Panc1 (cell line): ENCODE data around the gene APOB. TPM values are rescaled to one million over a fixed set of nuclear protein-coding genes. Genes with fewer than 3 reads are reported as not detected.

ENCODE experiments used
- ATAC-seq: fragments of 200-7000 bp; cut with Tn5 transposase; 2 replicates; pipeline ENCODE4 v1.9.1; 2020; ENCODE audit warnings: mild to moderate bottlenecking, moderate library complexity
- BruUV-seq: library from RNA; stranded (reverse); fragments of 400-500 nt; replicated peaks from 2 replicates; lab custom pipeline; 2021; lab: Mats Ljungman, UMichigan
- CTCF ChIA-PET: fragments of 300-600 bp; sonication (Branson Sonifier 250); formaldehyde crosslinking; loops from one replicate; lab custom pipeline; 2022; ENCODE audit warnings: antibody characterized with exemption; lab: Charles Lee
- POLR2A ChIA-PET: fragments of 300-600 bp; sonication (Branson Sonifier 250); formaldehyde crosslinking; loops from one replicate; lab custom pipeline; 2022; ENCODE audit warnings: antibody characterized with exemption; lab: Charles Lee
- DNase-seq: peaks from one replicate; pipeline ENCODE4 v3.0.0-alpha.2; 2010; ENCODE audit warnings: low read depth, low spot score
- H3K27ac ChIP-seq: 2 replicates; pipeline ENCODE4 v1.5.1; 2011; ENCODE audit warnings: mild to moderate bottlenecking, low read length, inconsistent platforms
- H3K27me3 ChIP-seq: fragments of 200-500 bp; sonication (Bioruptor generic); 2 replicates; pipeline ENCODE4 v1.6.0; 2014; ENCODE audit warnings: low read length, inconsistent platforms; ENCODE audit not compliant: control insufficient read depth, insufficient read depth
- H3K36me3 ChIP-seq: fragments of 200-500 bp; sonication (Bioruptor generic); 2 replicates; pipeline ENCODE4 v1.5.1; 2014; ENCODE audit warnings: inconsistent platforms, mild to moderate bottlenecking, low read length, moderate library complexity; ENCODE audit not compliant: control insufficient read depth, insufficient read depth
- H3K4me1 ChIP-seq: 2 replicates; pipeline ENCODE4 v1.5.1; 2011; ENCODE audit warnings: inconsistent platforms, mild to moderate bottlenecking, low read length, moderate library complexity; ENCODE audit not compliant: control insufficient read depth, insufficient read depth
- H3K4me3 ChIP-seq, 2 experiments: 2 replicates each; pipeline ENCODE4 v1.5.1; 2011 to 2012; ENCODE audit warnings: low read depth in 2 of 2, low read length in 2 of 2, mild to moderate bottlenecking in 2 of 2, inconsistent platforms in 1 of 2, moderate library complexity in 1 of 2
- H3K9me3 ChIP-seq: fragments of 200-500 bp; sonication (Bioruptor generic); 2 replicates; pipeline ENCODE4 v1.5.1; 2014; ENCODE audit warnings: low read depth, mild to moderate bottlenecking, inconsistent platforms, low read length, moderate library complexity; ENCODE audit not compliant: control insufficient read depth, insufficient read depth
- CTCF ChIP-seq: fragments of 450-650 bp; IDR thresholded peaks from 2 replicates; pipeline ENCODE4 v1.5.1; 2017; ENCODE audit warnings: mild to moderate bottlenecking
- POLR2AphosphoS5 ChIP-seq: IDR thresholded peaks from 2 replicates; pipeline ENCODE4 v1.6.1; 2012; ENCODE audit warnings: mild to moderate bottlenecking, low read depth, low read length, moderate library complexity
- REST ChIP-seq, 2 experiments: IDR thresholded peaks; 2 replicates each; pipeline ENCODE4 v1.6.1; 2011 to 2012; ENCODE audit warnings: low read depth in 2 of 2, control low read depth in 1 of 2, low read length in 1 of 2, mild to moderate bottlenecking in 1 of 2, moderate library complexity in 1 of 2; ENCODE audit not compliant: insufficient read depth in 1 of 2
- SIN3A ChIP-seq: IDR thresholded peaks from 2 replicates; pipeline ENCODE4 v1.6.1; 2012; ENCODE audit warnings: low read depth, mild to moderate bottlenecking, low read length, moderate library complexity, borderline replicate concordance; ENCODE audit not compliant: insufficient read depth
- TCF7L2 ChIP-seq: IDR thresholded peaks from 2 replicates; pipeline ENCODE4 v1.6.1; 2011; ENCODE audit warnings: mild to moderate bottlenecking, low read depth, low read length, inconsistent platforms
- in situ Hi-C: cut with HindIII; loops from 2 replicates; pipeline ENCODE4 v1.10.0; 2016; ENCODE audit warnings: low sequenced_read_pairs, low pct_unique_long_range_greater_than_20kb
- intact Hi-C: fragments of 100-400 bp; cut with micrococcal nuclease; formaldehyde crosslinking; loops from one replicate; pipeline ENCODE4 v1.10.0; 2022; ENCODE audit not compliant: unreplicated experiment
- total RNA-seq: library from RNA; stranded (reverse); gene quantifications from one replicate; pipeline ENCODE4 v1.2.1, GENCODE V29; 2021; ENCODE audit not compliant: unreplicated experiment

The APOB gene
- total RNA-seq, 1 experiment from 2014 or later = 1.2 TPM

- in situ Hi-C loops (no loop called here), intact Hi-C loops (no loop called here)
- BruUV-seq = no TSS peak
- H3K27ac ChIP-seq = no peak overlapping the region
- H3K36me3 ChIP-seq = no peaks in the 10 kb centered on the region
- POLR2A ChIA-PET = interaction anchor here (0.6 kb wide), 1 partner anchor 276 kb away, joined by 4 read pairs; no protein-coding TSS in a partner anchor
- DNase-seq (no peak), ATAC-seq (no peak)
- CTCF ChIA-PET = no interaction called here
- TF ChIP-seq POLR2AphosphoS5 (no peak), TCF7L2 (no peak), REST (IDR thresholded peaks at IDR 0.05; ENCODE audit: insufficient read depth in 1 of 2, low read depth in 2 of 2, low read length in 1 of 2) (no peak), SIN3A (no peak), CTCF (no peak)
- H3K4me3 ChIP-seq = no peak overlapping the region
- H3K9me3 ChIP-seq = no peaks in the 10 kb centered on the region
- no peaks in the 10 kb centered on the region for H3K4me1 ChIP-seq
- H3K27me3 ChIP-seq = peaks cover 4% of the 10 kb centered on the region; the same call in 1 of the 2 replicates
Measured at GRCh38 chr2:21067859-21068537, 24.1 kb upstream of the APOB start.

- Histone ChIP-seq H3K4me1 (no peaks in the 10 kb centered on the region), H3K27me3 (peaks cover 4% of the 10 kb centered on the region; the same call in 1 of the 2 replicates), H3K36me3 (no peaks in the 10 kb centered on the region), H3K9me3 (no peaks in the 10 kb centered on the region), H3K27ac (no peak overlapping the region), H3K4me3 (no peak overlapping the region)
- ChIA-PET CTCF (no interaction called here), POLR2A (no interaction called here)
- ATAC-seq = no peak
- no TSS peak for BruUV-seq
- DNase-seq = no peak
- in situ Hi-C loops = no loop called here
- no peak for TF ChIP-seq POLR2AphosphoS5
- no peak for TF ChIP-seq TCF7L2
- TF ChIP-seq SIN3A = no peak
- TF ChIP-seq CTCF = no peak
- no peak for TF ChIP-seq REST (IDR thresholded peaks at IDR 0.05; ENCODE audit: insufficient read depth in 1 of 2, low read depth in 2 of 2, low read length in 1 of 2)
- intact Hi-C loops = no loop called here
Measured at GRCh38 chr2:21067125-21067524, 23.3 kb upstream of the APOB start.
